Thyroid gland (tissue), 4 donors: Measurements from ENCODE around the gene ASCC3. TPM values are rescaled to one million over a fixed set of nuclear protein-coding genes. Genes with fewer than 3 reads are reported as not detected.
A peak's percentile ranks its signal among the peaks of the same experiment; 100 is the strongest.

ENCODE experiments used
- DNase-seq, 2 donors: peaks; one replicate each; pipeline ENCODE4 v3.0.0-alpha.2; 2019
- H3K27ac ChIP-seq, 3 donors: fragments of 200-600 bp; sonication (generic); 1 replicate in 2 of 3; 2 replicates in 1 of 3; pipeline ENCODE4 v1.5.1; 2016 to 2019; ENCODE audit warnings: mild to moderate bottlenecking in 1 of 3, moderate library complexity in 1 of 3
- H3K27me3 ChIP-seq: fragments of 200-600 bp; sonication (generic); one replicate; pipeline ENCODE4 v1.5.1; 2019
- H3K36me3 ChIP-seq, 2 donors: fragments of 200-600 bp; sonication (generic); one replicate each; pipeline ENCODE4 v1.5.1; 2016 to 2019
- H3K4me1 ChIP-seq, 2 donors: fragments of 200-600 bp; sonication (generic); one replicate each; pipeline ENCODE4 v1.5.1; 2017 to 2019
- H3K4me3 ChIP-seq, 3 donors: fragments of 200-600 bp; sonication (generic); replicated peaks in 1 of 3; 1 replicate in 2 of 3; 2 replicates in 1 of 3; pipeline ENCODE4 v1.5.1; 2016; ENCODE audit warnings: mild to moderate bottlenecking in 1 of 3
- H3K9me3 ChIP-seq: fragments of 200-600 bp; sonication (generic); one replicate; pipeline ENCODE4 v1.5.1; 2017
- POLR2A ChIP-seq, 2 donors: fragments of 450-650 bp; IDR thresholded peaks; one replicate each; pipeline ENCODE4 v1.6.1; 2017; ENCODE audit warnings: antibody characterized with exemption in 2 of 2, mild to moderate bottlenecking in 2 of 2, moderate library complexity in 1 of 2
- WGBS, 2 donors: methylation state at CpG; one replicate each; pipeline ENCODE4 v1.1.5; 2017; 5-methylcytosine and 5-hydroxymethylcytosine counted together
- intact Hi-C: fragments of 100-400 bp; cut with DNase I; formaldehyde crosslinking; loops from one replicate; pipeline ENCODE4 v1.15.1; 2023
- total RNA-seq, 4 donors: library from RNA; depleted of rRNA; stranded (reverse); fragments of >200 nt; gene quantifications; one replicate each; pipeline ENCODE4 v1.2.3, GENCODE V29; 2016
- TF ChIP-seq, protein P1 (sequence below), 6 experiments: fragments of 200-600 bp in 3 of 6; fragments of 450-650 bp in 3 of 6; sonication (generic) in 3 of 6; IDR thresholded peaks; one replicate each; pipeline ENCODE4 v1.5.1; 2016 to 2019; ENCODE audit warnings: antibody characterized with exemption in 6 of 6, mild to moderate bottlenecking in 2 of 6, inconsistent platforms in 1 of 6, moderate library complexity in 1 of 6

ASCC3 gene
- total RNA-seq, 4 donors from 2014 or later = 27.3 to 40.1 (median 33.8) TPM

DNA sequence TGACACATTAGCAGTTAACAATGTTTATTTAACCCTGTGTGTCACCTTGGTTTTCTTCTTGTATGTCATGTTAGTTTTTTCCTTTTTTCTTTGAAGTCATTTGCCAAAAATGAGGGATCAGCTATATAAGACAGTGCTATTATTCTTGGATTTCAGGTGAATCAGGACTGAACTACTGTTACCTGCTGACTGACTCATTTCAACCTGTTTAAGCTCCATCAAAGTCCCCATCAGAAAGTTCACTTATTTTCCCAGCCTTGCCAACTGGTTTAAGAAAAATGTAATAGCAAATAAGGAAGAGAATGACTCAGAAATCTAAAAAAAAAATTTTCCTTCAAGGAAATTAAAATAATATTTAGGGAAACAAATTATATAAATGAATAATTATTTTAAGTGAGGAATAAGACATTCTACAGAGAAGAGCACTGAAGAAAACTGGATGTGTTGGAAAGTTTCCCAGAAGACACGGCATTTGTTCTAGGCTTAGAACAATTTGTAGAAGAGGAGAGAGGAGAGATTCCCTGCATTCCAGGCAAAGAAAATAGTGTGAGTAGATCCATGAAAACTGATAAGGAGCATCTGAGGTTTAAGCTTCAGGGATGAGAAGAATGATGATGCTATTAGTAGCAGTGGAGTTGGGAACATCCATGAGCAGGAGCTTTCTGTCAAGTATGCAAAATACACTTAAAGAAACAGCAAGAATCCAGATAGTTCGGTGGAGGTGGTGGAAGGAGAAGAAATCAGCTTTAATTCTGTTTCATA is 331.5 kb downstream of the ASCC3 start:
- DNase-seq = no peak
- WGBS, 2 donors = 29 to 32% methylated on average over 2 of the region's 2 CpGs
- intact Hi-C loops = no loop called here
- Histone ChIP-seq H3K27me3 (no peaks in the 10 kb centered on the region), H3K4me1 (peaks cover 29 to 33% of the 10 kb centered on the region in 2 donors), H3K4me3 (no peak overlapping the region), H3K27ac (peak overlapping the region; percentile 13 to 38 (median 15)), H3K36me3 (no peaks in the 10 kb centered on the region), H3K9me3 (no peaks in the 10 kb centered on the region)
- TF ChIP-seq, protein P1, sequence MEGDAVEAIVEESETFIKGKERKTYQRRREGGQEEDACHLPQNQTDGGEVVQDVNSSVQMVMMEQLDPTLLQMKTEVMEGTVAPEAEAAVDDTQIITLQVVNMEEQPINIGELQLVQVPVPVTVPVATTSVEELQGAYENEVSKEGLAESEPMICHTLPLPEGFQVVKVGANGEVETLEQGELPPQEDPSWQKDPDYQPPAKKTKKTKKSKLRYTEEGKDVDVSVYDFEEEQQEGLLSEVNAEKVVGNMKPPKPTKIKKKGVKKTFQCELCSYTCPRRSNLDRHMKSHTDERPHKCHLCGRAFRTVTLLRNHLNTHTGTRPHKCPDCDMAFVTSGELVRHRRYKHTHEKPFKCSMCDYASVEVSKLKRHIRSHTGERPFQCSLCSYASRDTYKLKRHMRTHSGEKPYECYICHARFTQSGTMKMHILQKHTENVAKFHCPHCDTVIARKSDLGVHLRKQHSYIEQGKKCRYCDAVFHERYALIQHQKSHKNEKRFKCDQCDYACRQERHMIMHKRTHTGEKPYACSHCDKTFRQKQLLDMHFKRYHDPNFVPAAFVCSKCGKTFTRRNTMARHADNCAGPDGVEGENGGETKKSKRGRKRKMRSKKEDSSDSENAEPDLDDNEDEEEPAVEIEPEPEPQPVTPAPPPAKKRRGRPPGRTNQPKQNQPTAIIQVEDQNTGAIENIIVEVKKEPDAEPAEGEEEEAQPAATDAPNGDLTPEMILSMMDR (IDR thresholded peaks at IDR 0.05) = no peak
- TF ChIP-seq POLR2A (IDR thresholded peaks at IDR 0.05) = no peak

GRCh38 chr6:100538086-100538485 is 343.0 kb downstream of the ASCC3 start:
- Histone ChIP-seq H3K36me3 (no peaks in the 10 kb centered on the region), H3K4me3 (no peak overlapping the region), H3K9me3 (no peaks in the 10 kb centered on the region), H3K4me1 (no peaks in the 10 kb centered on the region), H3K27ac (no peak overlapping the region), H3K27me3 (no peaks in the 10 kb centered on the region)
- WGBS, 2 donors = 57 to 62% methylated on average over 1 of the region's 1 CpG
- DNase-seq = no peak
- intact Hi-C loops = no loop called here
- TF ChIP-seq POLR2A (IDR thresholded peaks at IDR 0.05) = no peak
- TF ChIP-seq, protein P1 (IDR thresholded peaks at IDR 0.05) = no peak

DNA sequence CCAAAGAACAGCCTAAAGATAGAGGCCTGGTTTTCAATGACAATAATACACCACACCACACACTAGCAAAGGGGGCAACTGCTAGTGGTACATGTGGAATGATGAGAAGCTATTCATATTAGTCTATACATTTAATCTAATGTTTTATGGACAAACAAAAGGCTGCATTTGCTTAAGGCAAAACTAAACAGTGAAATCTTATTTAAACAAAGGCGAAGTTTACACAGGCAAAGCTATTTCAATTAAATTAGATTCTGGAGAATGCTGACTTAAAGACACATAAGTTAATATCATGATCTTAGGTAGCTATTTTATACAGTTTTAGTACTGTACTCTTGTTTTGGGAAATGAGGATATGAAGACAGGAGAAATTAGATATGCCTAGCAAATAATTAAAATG is 362.5 kb downstream of the ASCC3 start:
- Histone ChIP-seq H3K4me1 (no peaks in the 10 kb centered on the region), H3K4me3 (no peak overlapping the region), H3K27me3 (no peaks in the 10 kb centered on the region), H3K9me3 (no peaks in the 10 kb centered on the region), H3K36me3 (no peaks in the 10 kb centered on the region), H3K27ac (no peak overlapping the region)
- intact Hi-C loops = no loop called here
- DNase-seq = no peak
- TF ChIP-seq POLR2A (IDR thresholded peaks at IDR 0.05) = no peak
- TF ChIP-seq, protein P1 (IDR thresholded peaks at IDR 0.05) = no peak
- 98 to 100% methylated on average over 1 of the region's 1 CpG for WGBS, 2 donors

- Histone ChIP-seq H3K4me3 (no peak overlapping the region), H3K4me1 (no peaks in the 10 kb centered on the region)
- WGBS, 2 donors = 98 to 99% methylated on average over 1 of the region's 1 CpG
Measured at GRCh38 chr6:100517633-100518032, 363.5 kb downstream of the ASCC3 start.

DNA sequence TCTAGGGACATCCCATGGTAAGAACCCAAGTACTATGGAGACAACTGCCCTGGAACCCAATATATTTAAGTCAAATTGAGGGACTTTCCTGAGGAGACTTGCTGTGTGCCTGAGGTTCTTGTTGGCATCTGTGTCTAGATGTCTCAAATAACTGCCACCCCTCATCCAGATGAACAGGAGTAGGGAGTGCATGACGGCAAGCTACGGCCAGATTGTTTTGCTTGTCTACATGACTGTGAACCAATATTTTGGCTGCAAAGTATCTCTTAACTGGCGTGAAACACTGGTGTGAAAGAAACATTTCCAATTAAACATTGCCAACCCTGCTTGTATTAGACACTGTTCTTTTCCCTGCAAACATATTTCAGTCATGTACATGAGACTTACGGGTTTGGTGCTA is 364.0 kb downstream of the ASCC3 start:
- Histone ChIP-seq H3K4me1 (no peaks in the 10 kb centered on the region), H3K36me3 (no peaks in the 10 kb centered on the region), H3K4me3 (no peak overlapping the region), H3K27ac (no peak overlapping the region), H3K9me3 (no peaks in the 10 kb centered on the region), H3K27me3 (no peaks in the 10 kb centered on the region)
- TF ChIP-seq, protein P1 (IDR thresholded peaks at IDR 0.05) = no peak
- no peak for TF ChIP-seq POLR2A (IDR thresholded peaks at IDR 0.05)
- intact Hi-C loops = no loop called here
- DNase-seq = no peak
- WGBS, 2 donors = 99% methylated on average over 4 of the region's 4 CpGs

More at GRCh38 chr6:100517633-100518032, 363.5 kb downstream of the ASCC3 start:
- Histone ChIP-seq H3K36me3 (no peaks in the 10 kb centered on the region), H3K27me3 (no peaks in the 10 kb centered on the region), H3K27ac (no peak overlapping the region), H3K9me3 (no peaks in the 10 kb centered on the region)
- intact Hi-C loops = no loop called here
- DNase-seq = no peak
- TF ChIP-seq, protein P1 (IDR thresholded peaks at IDR 0.05) = no peak
- no peak for TF ChIP-seq POLR2A (IDR thresholded peaks at IDR 0.05)
